ENCODE data around the gene GPRASP2.
"Not testable (repeated sequence)": the region's sequence is repeated elsewhere in the genome, so short reads cannot be mapped to it uniquely, and the experiment has no call there.

Gene GPRASP2

GRCh38 chrX:102712216-102712966 is at the start of gene GPRASP2:
TSS of gene GPRASP2 (plus strand) at chrX:102712448. CDS start at chrX:102714870, 2,422 bp downstream.
- DNase-seq, result peak in 1 of 2 experiments; percentile 6

DNA sequence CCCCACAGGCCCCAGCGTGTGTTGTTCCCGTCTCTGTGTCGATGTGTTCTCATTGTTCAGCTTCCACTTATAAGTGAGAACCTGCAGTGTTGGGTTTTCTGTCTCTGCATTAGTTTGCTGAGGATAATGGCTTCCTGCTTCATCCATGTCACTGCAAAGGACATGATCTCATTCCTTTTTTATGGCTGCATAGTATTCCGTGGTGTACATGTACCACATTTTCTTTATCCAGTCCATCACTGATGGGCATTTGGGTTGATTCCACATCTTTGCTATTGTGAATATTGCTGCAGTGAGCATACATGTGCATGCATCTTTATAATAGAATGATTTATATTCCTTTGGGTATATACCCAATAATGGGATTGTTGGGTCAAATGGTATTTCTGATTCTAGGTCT is 48.4 kb upstream of the GPRASP2 start:
- DNase-seq, result not testable (repeated sequence)

GRCh38 chrX:102667034-102667433 is 45.2 kb upstream of the GPRASP2 start:
- not testable (repeated sequence) for DNase-seq

GRCh38 chrX:102669526-102669925 is 42.7 kb upstream of the GPRASP2 start:
- DNase-seq, result no peak

- DNase-seq, result no peak
These were observed 39.4 kb upstream of the GPRASP2 start for GRCh38 chrX:102672856-102673255.

- not testable (repeated sequence) for DNase-seq
These were observed 34.8 kb upstream of the GPRASP2 start for GRCh38 chrX:102677479-102677878.

GRCh38 chrX:102684772-102685520 is 27.3 kb upstream of the GPRASP2 start:
- no peak for DNase-seq

DNA sequence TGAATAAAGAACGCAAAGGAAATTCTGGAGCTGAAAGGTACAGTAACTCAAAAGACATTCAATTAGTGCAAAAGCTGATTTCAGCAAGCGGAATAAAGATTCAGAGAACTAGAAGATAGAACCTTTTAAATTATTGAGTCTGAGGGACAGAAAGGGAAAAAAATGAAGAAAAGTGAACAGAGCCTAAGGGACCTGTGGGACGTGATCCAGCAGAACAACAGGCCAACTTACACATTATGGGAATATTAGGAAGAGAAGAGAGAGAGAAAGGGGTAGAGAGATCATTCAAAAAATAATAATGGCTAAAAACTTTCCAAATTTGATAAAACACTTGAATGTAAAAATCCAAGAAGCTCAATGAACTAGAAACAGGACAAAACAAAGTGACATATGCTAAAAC is 17.5 kb upstream of the GPRASP2 start:
- DNase-seq, result no peak

DNA sequence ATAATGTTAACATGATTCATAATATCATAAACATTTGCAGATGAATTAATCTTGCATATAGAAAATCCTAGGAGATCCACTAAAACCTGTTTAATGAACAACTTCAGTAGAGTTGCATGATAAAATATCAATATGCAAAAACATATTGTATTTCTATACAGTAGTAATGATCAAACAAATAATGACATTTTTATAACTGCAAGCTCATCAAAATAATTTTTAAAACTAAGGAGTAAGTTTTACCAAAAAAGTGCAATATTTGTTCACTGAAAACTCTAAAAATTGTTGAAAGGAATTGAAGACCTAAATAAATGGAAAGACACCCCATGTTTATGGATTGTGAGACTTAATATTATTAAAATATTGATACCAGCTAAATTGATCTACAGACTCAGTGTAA is 15.9 kb upstream of the GPRASP2 start:
- no peak for DNase-seq

DNA sequence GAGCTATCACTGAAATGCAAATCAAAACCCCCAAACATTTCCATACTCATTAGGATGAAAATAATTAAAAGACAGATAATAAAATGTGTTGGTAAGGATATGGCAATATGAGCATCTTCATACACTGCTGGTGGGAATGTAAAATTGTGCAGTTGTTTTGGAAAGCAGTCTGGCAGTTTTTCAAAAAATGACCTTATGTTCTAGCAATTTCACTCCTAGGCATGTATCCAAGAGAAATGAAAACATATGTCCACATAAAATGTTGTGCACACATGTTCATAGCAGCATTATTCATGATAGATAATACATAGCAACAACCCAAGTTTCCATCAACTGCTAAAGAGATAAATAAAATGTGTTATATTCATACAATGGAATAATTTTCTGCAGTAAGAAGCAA is 14.8 kb upstream of the GPRASP2 start:
- no peak for DNase-seq

- no peak for DNase-seq
These were observed 3.3 kb upstream of the GPRASP2 start for GRCh38 chrX:102708900-102709299.

GRCh38 chrX:102711872-102712215 is 404 bp upstream of the GPRASP2 start:
- DNase-seq, result no peak

- peak; percentile 11 to 15 for DNase-seq
These were observed 855 bp downstream of the GPRASP2 start for GRCh38 chrX:102712981-102713625.

DNA sequence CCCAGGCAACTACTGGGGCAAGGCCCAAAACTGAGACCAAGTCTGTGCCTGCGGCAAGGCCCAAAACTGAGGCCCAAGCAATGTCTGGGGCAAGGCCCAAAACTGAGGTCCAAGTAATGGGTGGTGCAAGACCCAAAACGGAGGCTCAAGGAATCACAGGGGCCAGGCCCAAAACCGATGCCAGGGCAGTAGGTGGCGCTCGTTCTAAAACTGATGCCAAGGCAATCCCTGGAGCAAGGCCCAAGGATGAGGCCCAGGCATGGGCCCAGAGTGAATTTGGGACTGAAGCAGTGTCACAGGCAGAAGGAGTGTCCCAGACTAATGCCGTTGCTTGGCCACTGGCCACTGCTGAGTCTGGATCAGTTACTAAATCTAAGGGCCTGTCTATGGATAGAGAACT is 2.7 kb downstream of the GPRASP2 start:
- no peak for DNase-seq

DNA sequence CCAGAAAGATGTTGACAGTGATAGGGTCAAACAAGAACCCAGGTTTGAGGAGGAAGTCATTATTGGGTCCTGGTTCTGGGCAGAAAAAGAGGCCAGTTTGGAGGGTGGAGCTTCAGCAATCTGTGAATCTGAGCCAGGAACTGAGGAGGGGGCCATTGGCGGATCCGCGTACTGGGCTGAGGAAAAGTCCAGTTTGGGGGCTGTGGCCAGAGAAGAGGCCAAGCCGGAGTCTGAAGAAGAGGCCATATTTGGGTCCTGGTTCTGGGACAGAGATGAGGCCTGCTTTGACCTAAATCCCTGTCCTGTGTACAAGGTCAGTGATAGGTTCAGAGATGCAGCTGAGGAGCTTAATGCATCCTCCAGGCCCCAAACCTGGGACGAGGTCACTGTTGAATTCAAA is 3.7 kb downstream of the GPRASP2 start:
- DNase-seq, result no peak

DNA sequence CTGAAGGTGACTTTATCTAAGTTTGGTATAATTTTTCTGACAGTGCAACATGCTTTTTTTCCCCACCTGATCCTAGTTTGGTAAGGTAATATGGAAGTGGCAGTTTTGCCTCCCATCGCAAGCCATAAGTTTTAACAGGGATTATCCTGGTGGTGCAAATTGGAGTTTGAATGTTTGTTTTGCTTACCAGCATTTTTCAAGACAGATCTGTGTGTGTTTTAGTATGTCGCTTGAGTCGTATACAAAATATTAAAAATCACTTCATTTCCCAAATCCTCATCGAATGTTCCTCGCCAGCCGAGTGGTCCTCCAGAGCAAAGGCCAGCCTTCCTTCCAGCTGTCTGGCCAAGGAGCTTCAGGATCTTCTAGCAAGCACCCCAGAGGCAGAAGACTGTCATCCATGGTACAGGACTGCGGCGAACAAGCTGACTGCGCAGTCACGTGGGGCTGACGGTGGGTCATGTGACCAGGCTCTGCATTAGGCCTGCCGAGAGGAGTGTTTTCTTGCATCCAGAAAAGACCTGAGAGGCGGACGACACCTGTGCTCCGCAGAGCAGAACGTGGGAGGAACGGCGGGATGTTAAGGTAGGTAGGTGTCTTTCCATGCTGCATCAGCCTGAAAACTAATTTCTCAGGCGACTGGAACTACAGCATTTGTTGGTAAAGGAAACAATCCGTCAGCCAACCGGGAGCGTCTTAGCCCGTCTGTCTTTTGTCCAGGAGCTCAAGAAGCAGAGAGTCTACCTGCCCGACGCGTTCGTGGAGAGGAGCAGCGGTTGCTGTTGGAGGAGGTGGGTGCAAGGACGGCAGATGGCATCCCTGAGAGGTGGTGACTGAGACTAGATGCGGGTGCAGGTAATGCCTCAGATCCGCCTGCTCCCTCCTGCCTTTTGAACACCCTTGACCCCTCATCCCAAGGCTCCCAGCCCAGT is 8.3 kb downstream of the GPRASP2 start, which contains the start of gene GPRASP3:
GPRASP3 (plus strand) TSS at position 507 of the 932 bp plus-strand sequence. CDS start 28,253 bp downstream, outside the sequence.
- DNase-seq, result peak in 1 of 2 experiments; percentile 26

DNA sequence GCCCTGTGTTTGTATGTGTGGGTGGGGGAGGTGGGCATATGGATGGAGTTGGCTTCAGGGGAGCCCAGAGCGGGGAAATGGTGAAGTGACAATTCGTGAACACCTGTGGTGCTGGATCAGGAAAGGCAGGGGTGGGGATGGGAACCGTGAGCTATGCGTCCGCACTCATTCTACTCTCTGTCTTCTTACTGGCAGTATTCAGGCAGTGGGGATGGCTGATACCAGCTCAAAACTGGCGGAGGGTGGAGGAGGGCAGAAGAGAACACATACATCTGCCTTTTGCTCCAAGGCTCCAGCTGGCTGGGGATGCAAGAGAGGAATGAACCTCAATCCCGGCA is 8.9 kb downstream of the GPRASP2 start:
- DNase-seq, result not testable (repeated sequence)

DNA sequence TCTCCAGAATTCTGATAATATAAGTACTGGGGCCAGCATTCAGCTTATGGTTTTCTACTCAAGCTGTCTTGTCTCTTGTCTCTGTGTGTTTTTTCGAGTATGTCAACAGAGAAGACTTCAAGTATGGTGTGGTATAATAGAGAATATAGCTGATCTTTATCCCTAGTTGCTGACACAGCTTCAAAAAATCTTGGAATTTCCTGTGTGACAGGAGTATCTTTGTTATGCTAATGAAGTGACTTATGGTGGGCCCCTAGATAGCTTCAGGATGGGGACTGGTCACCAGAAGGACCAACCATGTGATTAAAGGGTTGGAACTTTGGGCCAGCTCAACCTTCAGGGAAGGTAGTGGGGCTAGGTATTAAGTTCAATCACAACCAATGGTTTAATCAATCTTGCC is 11.2 kb downstream of the GPRASP2 start:
- DNase-seq, result no peak

- no peak for DNase-seq
These were observed 15.5 kb downstream of the GPRASP2 start for GRCh38 chrX:102727761-102728160.

DNA sequence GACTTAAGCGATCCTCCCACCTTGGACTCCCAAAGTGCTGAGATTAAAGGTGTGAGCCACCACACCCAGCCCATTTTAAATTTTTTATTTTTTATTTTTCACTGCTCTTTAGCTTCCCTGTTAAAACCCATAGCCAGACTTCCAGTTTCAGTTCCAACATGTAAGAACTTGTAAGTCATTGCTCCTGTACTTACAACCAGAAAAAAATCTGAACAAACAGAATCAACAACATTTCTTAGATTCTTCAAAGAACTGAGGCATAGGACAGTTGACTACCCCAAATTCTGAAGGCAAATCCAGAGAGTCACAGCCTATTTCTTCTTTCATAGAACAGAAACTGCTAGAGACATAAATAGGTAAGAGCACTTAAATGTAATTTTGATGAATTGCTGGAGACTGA is 16.4 kb downstream of the GPRASP2 start:
- no peak for DNase-seq

- no peak for DNase-seq
These were observed 27.4 kb downstream of the GPRASP2 start for GRCh38 chrX:102739657-102740056.

DNA sequence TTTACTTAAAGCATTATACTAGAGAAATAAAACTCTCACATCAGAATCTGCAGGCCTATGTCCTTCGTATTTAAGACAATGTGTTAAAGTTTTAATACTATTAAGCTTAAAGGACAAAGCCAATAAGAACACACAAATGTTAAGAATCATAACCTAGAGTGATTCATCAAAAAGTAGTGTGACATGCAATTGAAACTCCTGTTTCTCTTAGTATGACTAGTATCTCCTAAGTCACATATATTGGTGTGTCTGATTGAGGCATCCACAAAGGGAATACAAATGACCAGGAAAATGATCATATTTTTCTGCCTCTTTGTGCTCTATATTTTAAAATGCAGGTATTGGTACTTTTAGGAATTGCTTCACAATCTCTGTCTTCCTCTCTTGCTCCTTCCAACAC is 32.1 kb downstream of the GPRASP2 start:
- DNase-seq, result no peak

DNA sequence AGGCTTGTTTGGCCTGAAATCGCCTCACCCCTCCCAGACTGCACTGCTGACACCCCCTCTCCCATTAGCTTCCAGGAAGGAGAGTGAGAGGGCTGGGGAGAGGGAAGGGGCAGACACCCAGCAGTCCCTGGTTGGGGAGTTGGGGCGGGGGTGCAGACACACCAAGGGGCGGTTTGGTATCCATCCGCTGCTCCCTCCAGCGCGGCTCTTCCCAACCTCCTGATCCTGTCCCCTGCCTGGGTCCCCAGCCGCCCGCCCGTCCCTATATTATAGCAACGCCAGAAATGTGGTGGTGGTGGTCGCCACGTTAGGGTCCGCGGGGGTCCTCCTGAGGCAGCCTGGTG is 33.2 kb downstream of the GPRASP2 start:
- DNase-seq, result no peak
